Gastroesophageal sphincter (tissue), 3 donors: Measurements from ENCODE around the gene ATAD3B.

ENCODE experiments used
- EP300 ChIP-seq: sonication (generic); formaldehyde crosslinking; IDR thresholded peaks from one replicate; pipeline ENCODE4 v1.6.1; 2017; ENCODE audit warnings: antibody characterized with exemption, mild to moderate bottlenecking
- POLR2A ChIP-seq, 2 donors: fragments of 450-650 bp; IDR thresholded peaks; one replicate each; pipeline ENCODE4 v1.6.1; 2017; ENCODE audit warnings: antibody characterized with exemption in 2 of 2, mild to moderate bottlenecking in 2 of 2, moderate library complexity in 1 of 2
- POLR2AphosphoS5 ChIP-seq: sonication (generic); formaldehyde crosslinking; IDR thresholded peaks from one replicate; pipeline ENCODE4 v1.6.1; 2017; ENCODE audit warnings: antibody characterized with exemption
- TF ChIP-seq, protein P1 (sequence below), 4 experiments: fragments of 200-600 bp in 2 of 4; fragments of 450-650 bp in 2 of 4; sonication (generic) in 1 of 4; IDR thresholded peaks; one replicate each; pipeline ENCODE4 v1.5.1; 2017 to 2019; ENCODE audit warnings: antibody characterized with exemption in 4 of 4, mild to moderate bottlenecking in 2 of 4, moderate library complexity in 2 of 4

DNA sequence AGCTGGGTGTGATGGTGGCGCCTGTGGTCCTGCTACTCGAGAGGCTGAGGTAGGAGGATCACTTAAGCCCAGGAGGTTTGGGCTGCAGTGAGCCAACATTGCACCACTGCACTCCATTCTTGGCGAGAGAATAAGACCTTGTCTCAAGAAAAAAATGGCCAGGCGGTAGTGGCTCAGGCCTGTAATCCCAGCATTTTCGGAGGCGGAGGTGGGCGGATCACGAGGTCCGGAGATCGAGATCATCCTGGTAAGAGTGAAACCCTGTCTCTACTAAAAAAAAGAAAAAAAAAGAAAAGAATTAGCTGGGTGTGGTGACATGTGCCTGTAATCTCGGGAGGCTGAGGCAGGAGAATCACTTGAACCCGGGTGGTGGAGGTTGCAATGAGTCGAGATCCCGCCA lies 11.3 kb downstream of the ATAD3B start:
- TF ChIP-seq, protein P1, sequence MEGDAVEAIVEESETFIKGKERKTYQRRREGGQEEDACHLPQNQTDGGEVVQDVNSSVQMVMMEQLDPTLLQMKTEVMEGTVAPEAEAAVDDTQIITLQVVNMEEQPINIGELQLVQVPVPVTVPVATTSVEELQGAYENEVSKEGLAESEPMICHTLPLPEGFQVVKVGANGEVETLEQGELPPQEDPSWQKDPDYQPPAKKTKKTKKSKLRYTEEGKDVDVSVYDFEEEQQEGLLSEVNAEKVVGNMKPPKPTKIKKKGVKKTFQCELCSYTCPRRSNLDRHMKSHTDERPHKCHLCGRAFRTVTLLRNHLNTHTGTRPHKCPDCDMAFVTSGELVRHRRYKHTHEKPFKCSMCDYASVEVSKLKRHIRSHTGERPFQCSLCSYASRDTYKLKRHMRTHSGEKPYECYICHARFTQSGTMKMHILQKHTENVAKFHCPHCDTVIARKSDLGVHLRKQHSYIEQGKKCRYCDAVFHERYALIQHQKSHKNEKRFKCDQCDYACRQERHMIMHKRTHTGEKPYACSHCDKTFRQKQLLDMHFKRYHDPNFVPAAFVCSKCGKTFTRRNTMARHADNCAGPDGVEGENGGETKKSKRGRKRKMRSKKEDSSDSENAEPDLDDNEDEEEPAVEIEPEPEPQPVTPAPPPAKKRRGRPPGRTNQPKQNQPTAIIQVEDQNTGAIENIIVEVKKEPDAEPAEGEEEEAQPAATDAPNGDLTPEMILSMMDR (IDR thresholded peaks at IDR 0.05), result no peak
- TF ChIP-seq EP300 (no peak), POLR2AphosphoS5 (no peak), POLR2A (IDR thresholded peaks at IDR 0.05) (no peak)
